ENCODE data around the gene KIF5C.

DNA sequence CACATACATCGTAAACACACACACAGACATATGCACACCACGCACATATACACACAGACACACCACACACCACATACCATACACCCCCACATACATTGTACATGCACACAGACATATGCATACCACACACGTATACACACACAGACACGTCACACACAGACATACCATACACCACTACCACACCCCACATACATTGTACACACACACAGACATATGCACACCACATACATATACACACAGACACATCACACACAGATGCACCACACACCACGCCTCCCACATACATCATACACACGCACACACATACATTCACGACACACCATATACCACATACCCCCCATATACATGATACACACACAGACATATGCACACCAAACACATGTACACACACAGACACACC, 58.4 kb downstream of the KIF5C start:
- TF ChIP-seq TSHZ2 (CRISPR knock-in tag; IDR thresholded peaks at IDR 0.05) = no peak
- no peak for TF ChIP-seq SNAI2 (CRISPR knock-in tag; IDR thresholded peaks at IDR 0.05)
- no peak for TF ChIP-seq CREB5 (CRISPR knock-in tag; IDR thresholded peaks at IDR 0.05; ENCODE audit: low read depth)

Measured in SK-N-SH treated with all-trans-retinoic acid at 6 μM for 48 hours (cell line).